K562 (cell line): ENCODE data around the gene ADCY1. TPM values are rescaled to one million over a fixed set of nuclear protein-coding genes. Genes with fewer than 3 reads are reported as not detected.

Experiments
- ATAC-seq: fragments of 200-7000 bp; cut with Tn5 transposase; 3 replicates; pipeline ENCODE4 v1.9.1; 2020; ENCODE audit warnings: moderate library complexity
- BruUV-seq: library from RNA; stranded (reverse); fragments of 400-500 nt; replicated peaks from 2 replicates; lab custom pipeline; 2021; lab: Mats Ljungman, UMichigan
- CTCF ChIA-PET: fragments of 300-600 bp; formaldehyde crosslinking; extraction: SDS; loops from one replicate; lab custom pipeline; 2021; ENCODE audit warnings: low intra/inter-chr PET ratio; lab: Yijun Ruan, JAX
- POLR2A ChIA-PET: fragments of 300-600, 350-650 bp; sonication (Branson Sonifier 250); formaldehyde crosslinking; extraction: SDS; loops from one replicate; lab custom pipeline; 2021; ENCODE audit warnings: antibody characterized with exemption, inconsistent platforms; lab: Yijun Ruan, JAX
- DNase-seq, 4 experiments: peaks; one replicate each; pipeline versions ENCODE4 v3.0.0 to v3.0.0-alpha.2; 2011 to 2018; ENCODE audit warnings: low spot score in 3 of 4, mixed read lengths in 3 of 4; ENCODE audit errors: extremely low read depth in 1 of 4
- FAIRE-seq: peaks from 2 replicates; lab custom pipeline; 2011; peaks lifted over from hg19 to GRCh38; lab: Jason Lieb, UNC
- H2AFZ ChIP-seq: 2 replicates; pipeline ENCODE4 v1.6.0; 2011; ENCODE audit warnings: low read depth, low read length, control low read depth, inconsistent platforms
- H3K27ac ChIP-seq: fragments of 200-600 bp; 3 replicates; pipeline ENCODE4 v1.8.0; 2011; ENCODE audit warnings: low read depth, mild to moderate bottlenecking, control low read depth, inconsistent platforms, low read length, moderate library complexity, mixed read lengths; ENCODE audit errors: extremely low read depth
- H3K27me3 ChIP-seq, 2 experiments: fragments of 300-600 bp in 1 of 2; 2 replicates in 1 of 2; 3 replicates in 1 of 2; pipeline versions ENCODE4 v1.6.0 to v1.8.0; 2011; ENCODE audit warnings: inconsistent platforms in 2 of 2, low read length in 2 of 2, mild to moderate bottlenecking in 1 of 2, mixed read lengths in 1 of 2, moderate library complexity in 1 of 2; ENCODE audit not compliant: control insufficient read depth in 2 of 2, insufficient read depth in 2 of 2
- H3K36me3 ChIP-seq: fragments of 300-600 bp; 3 replicates; pipeline ENCODE4 v1.8.0; 2011; ENCODE audit warnings: mild to moderate bottlenecking, low read length, inconsistent platforms; ENCODE audit not compliant: control insufficient read depth, insufficient read depth
- H3K4me1 ChIP-seq, 2 experiments: fragments of 200-600 bp in 1 of 2; replicated peaks in 1 of 2; 2 replicates in 1 of 2; 3 replicates in 1 of 2; pipeline versions ENCODE4 v1.5.1 to v1.8.0; 2011; ENCODE audit warnings: inconsistent platforms in 2 of 2, low read length in 2 of 2, mild to moderate bottlenecking in 1 of 2, mixed read lengths in 1 of 2, moderate library complexity in 1 of 2; ENCODE audit not compliant: control insufficient read depth in 2 of 2, insufficient read depth in 2 of 2
- H3K4me2 ChIP-seq: 2 replicates; pipeline ENCODE4 v1.6.1; 2011; ENCODE audit warnings: low read length, control low read depth, inconsistent platforms, mixed read lengths; ENCODE audit not compliant: insufficient read depth
- H3K4me3 ChIP-seq: fragments of 200-600 bp; sonication (generic), shearing (Covaris generic); 2 replicates; pipeline ENCODE4 v1.5.1; 2016; ENCODE audit warnings: control low read depth, inconsistent platforms
- H3K79me2 ChIP-seq: fragments of 200-600 bp; 3 replicates; pipeline ENCODE4 v1.8.0; 2011; ENCODE audit warnings: low read length, inconsistent platforms; ENCODE audit not compliant: control insufficient read depth, insufficient read depth
- H3K9ac ChIP-seq, 2 experiments: 2 replicates each; pipeline versions ENCODE4 v1.6.0 to v1.6.1; 2011; ENCODE audit warnings: low read depth in 2 of 2, low read length in 2 of 2, control low read depth in 1 of 2, inconsistent platforms in 1 of 2, mild to moderate bottlenecking in 1 of 2, mixed read lengths in 1 of 2; ENCODE audit not compliant: insufficient read depth in 1 of 2
- H3K9me1 ChIP-seq: one replicate; pipeline ENCODE4 v1.6.0; 2011; ENCODE audit warnings: inconsistent platforms, mild to moderate bottlenecking, low read length, moderate library complexity; ENCODE audit not compliant: control insufficient read depth, insufficient read depth
- H3K9me3 ChIP-seq: replicated peaks from 2 replicates; pipeline ENCODE4 v1.5.1; 2011; ENCODE audit warnings: low read depth, low read length, inconsistent platforms; ENCODE audit not compliant: control insufficient read depth, insufficient read depth
- H4K20me1 ChIP-seq: replicated peaks from 2 replicates; pipeline ENCODE4 v1.6.1; 2011; ENCODE audit warnings: low read length, inconsistent platforms, mixed read lengths; ENCODE audit not compliant: control insufficient read depth, insufficient read depth
- ARHGAP35 ChIP-seq: fragments of 450-650 bp; IDR thresholded peaks from 2 replicates; pipeline ENCODE4 v1.6.1; 2018; ENCODE audit not compliant: partially characterized antibody
- NFIX ChIP-seq: fragments of 250-450 bp; sonication (Bioruptor Pico); IDR thresholded peaks from 2 replicates; pipeline ENCODE4 v1.4.0; 2020; ENCODE audit warnings: low read depth, mild to moderate bottlenecking, moderate library complexity
- PHTF2 ChIP-seq: fragments of 250-450 bp; sonication (Bioruptor Pico); IDR thresholded peaks from 2 replicates; pipeline ENCODE4 v1.5.0; 2021; ENCODE audit warnings: mild to moderate bottlenecking
- POLR3G ChIP-seq: IDR thresholded peaks from 2 replicates; pipeline ENCODE4 v1.6.1; 2011; ENCODE audit not compliant: insufficient read length, insufficient replicate concordance; ENCODE audit errors: extremely low read depth
- TBL1XR1 ChIP-seq, 2 experiments: IDR thresholded peaks; 2 replicates each; pipeline ENCODE4 v1.6.1; 2012; ENCODE audit warnings: improper control_type of control experiment in 2 of 2, low read length in 2 of 2, mild to moderate bottlenecking in 1 of 2
- ZFPM2 ChIP-seq: fragments of 250-450 bp; sonication (Bioruptor Pico); IDR thresholded peaks from 2 replicates; pipeline ENCODE4 v1.5.1; 2022; ENCODE audit warnings: mild to moderate bottlenecking
- ZNF778 ChIP-seq: fragments of 450-650 bp; formaldehyde crosslinking; IDR thresholded peaks from 2 replicates; pipeline ENCODE4 v1.4.0; 2020; ENCODE audit warnings: mild to moderate bottlenecking, moderate library complexity
- WGBS: fragments of 100-300 bp; shearing (Covaris generic); methylation state at CpG from one replicate; pipeline ENCODE4 v1.1.6; 2016; ENCODE audit warnings: low coverage, mixed read lengths; ENCODE audit not compliant: insufficient coverage; ENCODE audit errors: missing lambda C conversion rate; 5-methylcytosine and 5-hydroxymethylcytosine counted together
- in situ Hi-C: fragments of 300-500 bp; cut with MboI; formaldehyde crosslinking; loops from 4 replicates; pipeline ENCODE4 v1.15.0; 2018; ENCODE audit warnings: inconsistent platforms, mixed read lengths
- intact Hi-C: fragments of 100-400 bp; cut with micrococcal nuclease; formaldehyde crosslinking; loops from 2 replicates; pipeline ENCODE4 v1.14.2; 2022
- polyA plus RNA-seq, 8 experiments: library from polyadenylated mRNA; depleted of rRNA in 4 of 8; stranded (reverse) in 5 of 8; unstranded in 3 of 8; fragments of >200 nt; fragmentation: Nextera tagmentation in 2 of 8; fragmentation: Illumina TruSeq in 1 of 8; extraction: Ambion mirVana in 2 of 8; extraction: Trizol in 1 of 8; gene quantifications; 2 replicates each; pipeline versions ENCODE4 v1.2.1 to v1.2.3, GENCODE V29; 2011 to 2014; ENCODE audit warnings: inconsistent platforms in 1 of 8, missing spikeins in 1 of 8
- total RNA-seq, 7 experiments: library from RNA; depleted of rRNA in 6 of 7; stranded (reverse); fragments of >200 nt in 6 of 7; fragmentation: Illumina TruSeq in 2 of 7; extraction: Trizol in 2 of 7; gene quantifications; 2 replicates each; pipeline versions ENCODE4 v1.2.1 to v1.2.3, GENCODE V29; 2011 to 2021; ENCODE audit warnings: low replicate concordance in 1 of 7
- TF ChIP-seq, protein P1 (sequence below): fragments of 450-650 bp; formaldehyde crosslinking; IDR thresholded peaks from 2 replicates; pipeline ENCODE4 v1.4.0; 2022; ENCODE audit warnings: missing genetic modification characterization
- TF ChIP-seq, protein P2 (sequence below): sonication (generic); IDR thresholded peaks from 2 replicates; pipeline ENCODE4 v1.6.1; 2016

Gene ADCY1
- total and polyA plus RNA-seq, 9 of the 15 experiments (the other 6 are each of a cell fraction or from before 2014, with no cell fraction given), result under 0.01 to 0.18 (median 0.10) TPM; not detected in 4

DNA sequence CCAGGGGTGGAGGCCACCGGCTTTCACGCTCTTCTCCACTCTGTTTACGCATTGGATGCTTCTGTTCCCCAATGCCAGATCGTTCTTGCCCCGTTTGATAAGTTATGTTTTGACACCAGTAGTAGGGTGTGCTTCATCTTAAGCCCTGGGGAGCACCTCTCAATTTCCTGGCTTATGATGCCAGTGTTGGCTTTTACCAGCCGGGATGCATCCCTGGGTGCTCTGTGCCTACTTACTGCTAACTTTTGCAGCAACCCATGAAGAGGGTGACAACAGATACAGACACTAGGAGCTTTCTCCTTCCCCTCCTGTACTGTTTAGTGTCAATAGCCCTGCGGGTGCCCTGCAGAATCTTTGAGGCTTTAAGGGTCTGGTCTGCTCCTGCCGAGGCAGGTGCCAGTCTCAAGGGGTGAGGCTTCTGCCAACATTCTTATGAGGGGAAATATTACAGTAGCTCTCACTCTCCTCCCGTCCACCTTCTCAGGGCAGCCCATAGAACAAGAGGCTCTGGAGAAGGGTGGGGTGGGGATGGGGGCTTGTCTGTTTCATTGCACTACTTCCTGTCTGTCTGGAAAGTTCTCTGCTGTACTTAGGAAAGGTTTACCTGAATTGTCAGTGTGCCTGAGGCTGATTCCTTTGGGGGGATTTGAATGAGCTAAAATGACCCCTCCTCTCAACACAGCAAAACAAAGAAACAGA, 23.3 kb downstream of the ADCY1 start:
- Histone ChIP-seq H3K27me3 (peaks cover 7 to 47% of the 10 kb centered on the region in 2 experiments; a peak in 4 of 5 replicates), H2AFZ (no peak overlapping the region), H3K36me3 (no peaks in the 10 kb centered on the region), H4K20me1 (no peaks in the 10 kb centered on the region; the same call in 1 of the 2 replicates), H3K9ac (no peak overlapping the region), H3K27ac (no peak overlapping the region), H3K9me3 (no peaks in the 10 kb centered on the region), H3K4me2 (no peak overlapping the region), H3K4me3 (no peak overlapping the region), H3K9me1 (no peaks in the 10 kb centered on the region), H3K79me2 (no peaks in the 10 kb centered on the region), H3K4me1 (no peaks in the 10 kb centered on the region)
- in situ Hi-C loops, result no loop called here
- TF ChIP-seq NFIX (CRISPR knock-in tag) (no peak), ZFPM2 (CRISPR knock-in tag) (no peak), PHTF2 (CRISPR knock-in tag) (no peak), TBL1XR1 (IDR thresholded peaks at IDR 0.05; ENCODE audit: low read length in 2 of 2) (no peak), POLR3G (no peak), ZNF778 (CRISPR knock-in tag) (no peak), ARHGAP35 (no peak)
- TF ChIP-seq, protein P1, sequence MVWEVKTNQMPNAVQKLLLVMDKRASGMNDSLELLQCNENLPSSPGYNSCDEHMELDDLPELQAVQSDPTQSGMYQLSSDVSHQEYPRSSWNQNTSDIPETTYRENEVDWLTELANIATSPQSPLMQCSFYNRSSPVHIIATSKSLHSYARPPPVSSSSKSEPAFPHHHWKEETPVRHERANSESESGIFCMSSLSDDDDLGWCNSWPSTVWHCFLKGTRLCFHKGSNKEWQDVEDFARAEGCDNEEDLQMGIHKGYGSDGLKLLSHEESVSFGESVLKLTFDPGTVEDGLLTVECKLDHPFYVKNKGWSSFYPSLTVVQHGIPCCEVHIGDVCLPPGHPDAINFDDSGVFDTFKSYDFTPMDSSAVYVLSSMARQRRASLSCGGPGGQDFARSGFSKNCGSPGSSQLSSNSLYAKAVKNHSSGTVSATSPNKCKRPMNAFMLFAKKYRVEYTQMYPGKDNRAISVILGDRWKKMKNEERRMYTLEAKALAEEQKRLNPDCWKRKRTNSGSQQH (CRISPR knock-in tag), result no peak
- TF ChIP-seq, protein P2, sequence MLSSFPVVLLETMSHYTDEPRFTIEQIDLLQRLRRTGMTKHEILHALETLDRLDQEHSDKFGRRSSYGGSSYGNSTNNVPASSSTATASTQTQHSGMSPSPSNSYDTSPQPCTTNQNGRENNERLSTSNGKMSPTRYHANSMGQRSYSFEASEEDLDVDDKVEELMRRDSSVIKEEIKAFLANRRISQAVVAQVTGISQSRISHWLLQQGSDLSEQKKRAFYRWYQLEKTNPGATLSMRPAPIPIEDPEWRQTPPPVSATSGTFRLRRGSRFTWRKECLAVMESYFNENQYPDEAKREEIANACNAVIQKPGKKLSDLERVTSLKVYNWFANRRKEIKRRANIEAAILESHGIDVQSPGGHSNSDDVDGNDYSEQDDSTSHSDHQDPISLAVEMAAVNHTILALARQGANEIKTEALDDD, result no peak
- 0% methylated on average over 9 of the region's 9 CpGs for WGBS
- no peak for DNase-seq
- intact Hi-C loops, result no loop called here
- ATAC-seq, result no peak
- no TSS peak for BruUV-seq
- POLR2A ChIA-PET, result interaction anchor here (0.7 kb wide), 1 partner anchor 334 kb away, joined by 3 read pairs; no protein-coding TSS in a partner anchor
- CTCF ChIA-PET, result no interaction called here
- FAIRE-seq, result no peak
